ENCODE measurements around the gene MKRN2.

DNA sequence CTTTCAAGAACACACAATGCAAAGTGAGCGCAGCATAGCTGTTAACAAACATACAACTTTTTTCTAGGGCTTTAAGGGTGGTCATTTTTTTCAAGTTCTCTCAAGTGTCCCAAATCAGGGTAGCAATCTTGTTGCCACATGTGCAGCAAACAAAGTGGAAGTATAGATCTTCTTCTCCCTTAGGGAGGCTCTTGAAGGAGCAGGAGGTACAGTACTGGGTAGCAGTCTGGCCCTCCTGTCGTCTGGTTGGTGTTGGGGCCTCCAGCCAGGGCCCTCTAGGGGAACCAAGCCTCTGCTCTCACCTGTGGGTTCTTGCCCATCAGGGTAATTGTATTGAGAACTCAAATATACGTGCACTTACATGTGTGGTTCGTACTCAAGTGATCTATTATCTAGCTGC, 25.8 kb downstream of the MKRN2 start:
- TF ChIP-seq CAMTA2 (CRISPR knock-in tag; IDR thresholded peaks at IDR 0.05; ENCODE audit: borderline replicate concordance) (no peak), POLR2A (IDR thresholded peaks at IDR 0.05; ENCODE audit: insufficient read depth in 1 of 2, low read depth in 2 of 2, low read length in 2 of 2) (no peak), CBX1 (IDR thresholded peaks at IDR 0.05; ENCODE audit: low read depth) (no peak), EEA1 (CRISPR knock-in tag; IDR thresholded peaks at IDR 0.05; ENCODE audit: borderline replicate concordance) (no peak), DNMT3B (CRISPR knock-in tag; conservative IDR thresholded peaks at IDR 0.05) (no peak), EP300 (IDR thresholded peaks at IDR 0.05; ENCODE audit: low read depth in 2 of 2, low read length in 2 of 2) (no peak), EP300 (CRISPR knock-in tag; IDR thresholded peaks at IDR 0.05; ENCODE audit: borderline replicate concordance) (no peak), CREM (IDR thresholded peaks at IDR 0.05) (no peak), CREM (CRISPR knock-in tag; IDR thresholded peaks at IDR 0.05) (no peak), ZNF10 (CRISPR knock-in tag; IDR thresholded peaks at IDR 0.05; ENCODE audit: borderline replicate concordance, low read depth) (no peak), JUNB (CRISPR knock-in tag; IDR thresholded peaks at IDR 0.05; ENCODE audit: borderline replicate concordance) (no peak), ELF4 (CRISPR knock-in tag; IDR thresholded peaks at IDR 0.05; ENCODE audit: borderline replicate concordance) (no peak), DPF2 (CRISPR knock-in tag; IDR thresholded peaks at IDR 0.05; ENCODE audit: borderline replicate concordance, low read depth) (no peak)
- TF ChIP-seq, protein P1, sequence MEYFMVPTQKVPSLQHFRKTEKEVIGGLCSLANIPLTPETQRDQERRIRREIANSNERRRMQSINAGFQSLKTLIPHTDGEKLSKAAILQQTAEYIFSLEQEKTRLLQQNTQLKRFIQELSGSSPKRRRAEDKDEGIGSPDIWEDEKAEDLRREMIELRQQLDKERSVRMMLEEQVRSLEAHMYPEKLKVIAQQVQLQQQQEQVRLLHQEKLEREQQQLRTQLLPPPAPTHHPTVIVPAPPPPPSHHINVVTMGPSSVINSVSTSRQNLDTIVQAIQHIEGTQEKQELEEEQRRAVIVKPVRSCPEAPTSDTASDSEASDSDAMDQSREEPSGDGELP (IDR thresholded peaks at IDR 0.05; ENCODE audit: borderline replicate concordance, low read depth) = no peak
- TF ChIP-seq, protein P2, sequence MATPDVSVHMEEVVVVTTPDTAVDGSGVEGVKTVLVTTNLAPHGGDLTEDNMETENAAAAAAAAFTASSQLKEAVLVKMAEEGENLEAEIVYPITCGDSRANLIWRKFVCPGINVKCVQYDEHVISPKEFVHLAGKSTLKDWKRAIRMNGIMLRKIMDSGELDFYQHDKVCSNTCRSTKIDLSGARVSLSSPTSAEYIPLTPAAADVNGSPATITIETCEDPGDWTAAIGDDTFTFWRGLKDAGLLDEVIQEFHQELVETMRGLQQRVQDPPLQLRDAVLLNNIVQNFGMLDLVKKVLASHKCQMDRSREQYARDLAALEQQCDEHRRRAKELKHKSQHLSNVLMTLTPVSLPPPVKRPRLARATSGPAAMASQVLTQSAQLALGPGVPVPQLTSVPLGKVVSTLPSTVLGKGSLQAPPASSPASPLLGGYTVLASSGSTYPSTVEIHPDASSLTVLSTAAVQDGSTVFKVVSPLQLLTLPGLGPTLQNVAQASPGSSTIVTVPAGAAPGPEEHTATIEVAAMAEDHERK (CRISPR knock-in tag; IDR thresholded peaks at IDR 0.05; ENCODE audit: low read depth) = no peak
- TF ChIP-seq, protein P3, sequence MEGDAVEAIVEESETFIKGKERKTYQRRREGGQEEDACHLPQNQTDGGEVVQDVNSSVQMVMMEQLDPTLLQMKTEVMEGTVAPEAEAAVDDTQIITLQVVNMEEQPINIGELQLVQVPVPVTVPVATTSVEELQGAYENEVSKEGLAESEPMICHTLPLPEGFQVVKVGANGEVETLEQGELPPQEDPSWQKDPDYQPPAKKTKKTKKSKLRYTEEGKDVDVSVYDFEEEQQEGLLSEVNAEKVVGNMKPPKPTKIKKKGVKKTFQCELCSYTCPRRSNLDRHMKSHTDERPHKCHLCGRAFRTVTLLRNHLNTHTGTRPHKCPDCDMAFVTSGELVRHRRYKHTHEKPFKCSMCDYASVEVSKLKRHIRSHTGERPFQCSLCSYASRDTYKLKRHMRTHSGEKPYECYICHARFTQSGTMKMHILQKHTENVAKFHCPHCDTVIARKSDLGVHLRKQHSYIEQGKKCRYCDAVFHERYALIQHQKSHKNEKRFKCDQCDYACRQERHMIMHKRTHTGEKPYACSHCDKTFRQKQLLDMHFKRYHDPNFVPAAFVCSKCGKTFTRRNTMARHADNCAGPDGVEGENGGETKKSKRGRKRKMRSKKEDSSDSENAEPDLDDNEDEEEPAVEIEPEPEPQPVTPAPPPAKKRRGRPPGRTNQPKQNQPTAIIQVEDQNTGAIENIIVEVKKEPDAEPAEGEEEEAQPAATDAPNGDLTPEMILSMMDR (CRISPR knock-in tag; IDR thresholded peaks at IDR 0.05) = no peak
